K562 treated with DMSO at 1 percent for 48 hours (cell line): ENCODE results near the gene USP17L15. TPM values are rescaled to one million over a fixed set of nuclear protein-coding genes. Genes with fewer than 3 reads are reported as not detected.

Experiments used
- total RNA-seq: library from RNA; unstranded; fragments of 300-600 nt; gene quantifications from 2 replicates; pipeline ENCODE4 v1.2.3, GENCODE V29; 2022; ENCODE audit warnings: low replicate concordance; ENCODE audit errors: extremely low read depth

USP17L15 gene
- not detected in 2 replicates for total RNA-seq

GRCh38 chr4:9234085-9234484, at the start of gene USP17L15:
Gene USP17L15 (plus strand): TSS chr4:9234385. CDS start chr4:9234385, 0 bp downstream.

GRCh38 chr4:9210357-9210756, 23.8 kb upstream of the USP17L15 start, which contains the start of gene USP17L10:
Gene USP17L10 (plus strand): TSS chr4:9210657. CDS start chr4:9210657, 0 bp downstream.

GRCh38 chr4:9215105-9215504, 19.1 kb upstream of the USP17L15 start, which contains the start of gene USP17L11:
Gene USP17L11 (plus strand): TSS chr4:9215405. CDS start chr4:9215405, 0 bp downstream.

GRCh38 chr4:9219852-9220251, 14.3 kb upstream of the USP17L15 start, which contains the start of gene USP17L12:
Gene USP17L12 (plus strand): TSS chr4:9220152. CDS start chr4:9220152, 0 bp downstream.

GRCh38 chr4:9224596-9224995, 9.6 kb upstream of the USP17L15 start, which contains the start of gene USP17L13:
Gene USP17L13 (plus strand): TSS chr4:9224896. CDS start chr4:9224896, 0 bp downstream.

GRCh38 chr4:9243579-9243978, 9.4 kb downstream of the USP17L15 start, which contains the start of gene USP17L17:
Gene USP17L17 (plus strand): TSS chr4:9243879. CDS start chr4:9243879, 0 bp downstream.

GRCh38 chr4:9247953-9248680, 13.9 kb downstream of the USP17L15 start, which contains the start of gene USP17L18:
Gene USP17L18 (plus strand): TSS chr4:9248630. CDS start chr4:9248630, 0 bp downstream.

GRCh38 chr4:9253078-9253477, 18.9 kb downstream of the USP17L15 start, which contains the start of gene USP17L19:
Gene USP17L19 (plus strand): TSS chr4:9253378. CDS start chr4:9253378, 0 bp downstream.

GRCh38 chr4:9257824-9258223, 23.6 kb downstream of the USP17L15 start, which contains the start of gene USP17L20:
Gene USP17L20 (plus strand): TSS chr4:9258124. CDS start chr4:9258124, 0 bp downstream.

GRCh38 chr4:9262572-9262971, 28.4 kb downstream of the USP17L15 start, which contains the start of gene USP17L21:
Gene USP17L21 (plus strand): TSS chr4:9262872. CDS start chr4:9262872, 0 bp downstream.

GRCh38 chr4:9267319-9267718, 33.1 kb downstream of the USP17L15 start, which contains the start of gene USP17L22:
Gene USP17L22 (plus strand): TSS chr4:9267619. CDS start chr4:9267619, 0 bp downstream.

Other genes starting within 250 kb of the USP17L15 start
- not detected in 2 replicates for gene FAM90A26, start 64.0 kb upstream of the USP17L15 start, total RNA-seq
- gene USP17L10, start 23.7 kb upstream of the USP17L15 start, total RNA-seq = not detected in 2 replicates
- gene USP17L11, start 19.0 kb upstream of the USP17L15 start, total RNA-seq = not detected in 2 replicates
- gene USP17L12, start 14.2 kb upstream of the USP17L15 start, total RNA-seq = not detected in 2 replicates
- not detected in 2 replicates for gene USP17L13, start 9.5 kb upstream of the USP17L15 start, total RNA-seq
- gene USP17L17, start 9.5 kb downstream of the USP17L15 start, total RNA-seq = not detected in 2 replicates
- not detected in 2 replicates for gene USP17L18, start 14.2 kb downstream of the USP17L15 start, total RNA-seq
- not detected in 2 replicates for gene USP17L19, start 19.0 kb downstream of the USP17L15 start, total RNA-seq
- not detected in 2 replicates for gene USP17L20, start 23.7 kb downstream of the USP17L15 start, total RNA-seq
- gene USP17L21, start 28.5 kb downstream of the USP17L15 start, total RNA-seq = not detected in 2 replicates
- not detected in 2 replicates for gene USP17L22, start 33.2 kb downstream of the USP17L15 start, total RNA-seq
- not detected in 2 replicates for gene USP17L24, start 90.8 kb downstream of the USP17L15 start, total RNA-seq
- not detected in 2 replicates for gene USP17L25, start 95.5 kb downstream of the USP17L15 start, total RNA-seq
- not detected in 2 replicates for gene USP17L26, start 100.3 kb downstream of the USP17L15 start, total RNA-seq
- not detected in 2 replicates for gene USP17L5, start 105.0 kb downstream of the USP17L15 start, total RNA-seq
- not detected in 2 replicates for gene USP17L27, start 109.8 kb downstream of the USP17L15 start, total RNA-seq
- not detected in 2 replicates for gene USP17L28, start 114.5 kb downstream of the USP17L15 start, total RNA-seq
- not detected in 2 replicates for gene USP17L29, start 119.3 kb downstream of the USP17L15 start, total RNA-seq
- gene USP17L30, start 128.7 kb downstream of the USP17L15 start, total RNA-seq = not detected in 2 replicates
- not detected in 2 replicates for gene DEFB131A, start 210.0 kb downstream of the USP17L15 start, total RNA-seq